ENCODE data around the gene PDE3B.
"Not testable (repeated sequence)": the region's sequence is repeated elsewhere in the genome, so short reads cannot be mapped to it uniquely, and the experiment has no call there.

Gene PDE3B

DNA sequence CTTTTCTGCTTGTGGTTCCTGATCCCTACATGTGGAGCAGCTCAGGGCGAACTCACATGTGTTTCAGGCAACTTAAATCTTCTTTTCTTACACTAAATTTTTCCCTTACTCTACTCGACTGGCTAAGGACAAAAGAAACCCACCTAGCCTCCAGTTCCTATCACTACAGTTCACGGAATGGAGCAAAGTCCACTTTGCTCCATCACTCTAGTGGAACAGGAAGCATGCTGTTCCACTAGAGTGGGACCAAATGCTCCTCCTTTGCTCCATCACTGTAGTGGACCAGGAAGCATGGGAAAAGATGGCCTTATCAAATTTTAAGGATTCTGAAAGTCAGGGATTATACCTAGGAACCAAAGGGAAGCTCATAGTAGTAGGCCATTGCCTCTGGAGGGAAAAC lies 36.1 kb downstream of the PDE3B start:
- DNase-seq: no peak

DNA sequence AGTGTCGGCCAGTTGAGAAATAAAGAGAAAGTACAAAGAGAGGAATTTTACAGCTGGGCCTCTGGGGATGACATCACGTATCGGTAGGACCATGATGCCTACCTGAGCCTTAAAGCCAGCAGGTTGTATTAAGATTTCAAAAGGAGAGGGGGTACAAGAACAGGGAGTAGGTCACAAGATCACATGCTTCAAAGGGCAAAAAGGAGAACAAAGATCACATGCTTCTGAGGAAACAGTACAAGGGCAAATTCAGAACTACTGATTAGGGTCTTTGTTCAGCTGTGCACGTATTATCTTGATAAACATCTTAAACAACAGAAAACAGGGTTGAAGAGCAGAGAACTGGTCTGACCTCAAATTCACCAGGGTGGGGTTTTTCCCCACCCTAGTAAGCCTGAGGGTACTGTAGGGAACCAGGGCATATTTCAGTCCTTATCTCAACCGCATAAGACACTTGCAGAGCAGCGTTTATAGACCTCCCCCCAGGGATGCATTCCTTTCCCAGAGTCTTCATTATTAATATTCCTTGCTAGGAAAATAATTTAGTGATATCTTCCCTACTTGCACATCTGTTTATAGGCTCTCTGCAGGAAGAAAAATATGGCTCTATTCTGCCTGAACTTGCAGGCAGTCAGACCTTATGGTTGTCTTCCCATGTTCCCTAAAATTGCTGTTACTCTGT lies 40.8 kb downstream of the PDE3B start:
- not testable (repeated sequence) for DNase-seq

DNA sequence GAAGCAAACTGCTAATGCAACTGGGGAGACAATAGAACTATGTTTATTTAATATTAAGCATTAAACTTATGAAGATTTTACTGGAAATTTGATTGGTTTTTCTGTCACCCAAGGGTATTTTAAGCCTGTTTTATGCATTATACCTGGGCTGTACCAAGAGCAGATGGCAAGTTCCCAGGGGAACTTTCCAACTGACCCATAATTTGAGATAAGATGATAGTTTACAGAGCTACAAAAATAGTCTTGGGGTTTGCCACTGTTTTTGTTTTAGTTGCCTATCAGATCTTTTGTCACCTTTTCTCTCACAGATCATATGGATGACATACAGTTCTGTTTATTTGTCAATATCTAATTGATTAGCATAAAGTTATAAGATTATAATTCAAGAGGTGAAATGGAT lies 43.9 kb downstream of the PDE3B start:
- no peak for DNase-seq

DNA sequence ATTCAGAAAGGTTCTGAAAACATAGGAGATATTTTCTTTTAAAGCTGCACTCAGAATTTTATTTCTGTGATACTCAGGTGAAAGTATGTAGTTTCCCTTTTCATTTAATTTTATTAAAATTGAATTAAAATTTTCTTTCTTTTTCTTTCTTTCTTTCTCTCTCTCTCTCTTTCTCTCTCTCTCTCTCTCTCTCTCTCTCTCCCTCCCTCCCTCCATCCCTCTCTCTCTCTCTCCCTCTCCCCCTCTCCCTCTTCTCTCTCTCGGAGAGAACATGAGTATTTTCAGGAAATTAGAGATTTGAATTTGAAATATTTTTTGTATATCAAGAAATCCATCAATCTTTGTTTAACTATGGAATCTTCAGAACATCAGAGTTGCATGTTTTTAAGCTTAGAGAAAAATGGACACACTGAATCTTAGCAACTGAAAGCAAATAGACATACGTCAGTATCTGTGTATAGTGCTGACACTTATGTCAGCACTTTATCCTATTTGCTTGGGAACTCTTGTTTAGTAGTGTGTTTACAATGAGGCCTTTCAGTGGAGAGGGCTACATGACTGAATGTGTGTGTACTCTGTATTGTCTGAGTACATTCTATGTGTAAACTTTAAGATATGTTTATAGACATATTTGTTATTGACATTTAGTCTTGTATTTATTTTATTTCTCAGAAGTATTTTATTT lies 44.5 kb downstream of the PDE3B start:
- DNase-seq: no peak

DNA sequence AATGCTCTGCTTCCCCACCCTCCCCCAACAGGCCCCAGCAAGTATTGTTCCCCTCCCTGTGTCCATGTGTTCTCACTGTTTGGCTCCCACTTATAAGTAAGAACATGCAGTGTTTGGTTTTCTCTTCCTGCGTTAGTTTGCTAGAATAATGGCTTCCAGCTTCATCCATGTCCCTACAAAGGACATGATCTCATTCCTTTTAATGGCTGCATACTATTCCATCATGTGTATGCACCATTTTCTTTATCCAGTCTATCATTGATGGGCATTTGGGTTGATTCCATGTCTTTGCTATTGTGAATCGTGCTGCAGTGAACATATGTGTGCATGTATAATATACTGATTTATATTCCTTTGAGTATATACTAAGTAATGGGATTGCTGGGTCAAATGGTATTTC lies 52.1 kb downstream of the PDE3B start:
- DNase-seq: not testable (repeated sequence)

DNA sequence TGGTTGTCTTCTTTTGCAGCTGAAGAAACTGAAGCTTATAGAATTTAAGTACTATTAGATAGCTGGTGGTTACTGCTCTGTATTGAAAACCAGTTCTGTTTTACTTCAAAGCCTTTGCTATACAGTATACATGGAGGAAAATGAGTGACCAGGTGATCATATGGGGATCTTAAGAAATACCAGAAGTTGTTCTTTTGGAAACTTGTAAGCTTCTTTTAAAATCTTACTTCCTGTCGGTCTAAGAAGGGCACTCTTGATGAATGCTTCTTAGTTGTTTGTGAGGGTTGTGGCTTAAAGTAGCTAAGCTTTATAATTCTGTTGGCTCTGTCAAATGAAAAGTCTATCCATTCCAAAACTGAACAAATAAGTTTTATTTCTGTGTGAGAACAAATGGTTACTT lies 55.2 kb downstream of the PDE3B start:
- DNase-seq: no peak

DNA sequence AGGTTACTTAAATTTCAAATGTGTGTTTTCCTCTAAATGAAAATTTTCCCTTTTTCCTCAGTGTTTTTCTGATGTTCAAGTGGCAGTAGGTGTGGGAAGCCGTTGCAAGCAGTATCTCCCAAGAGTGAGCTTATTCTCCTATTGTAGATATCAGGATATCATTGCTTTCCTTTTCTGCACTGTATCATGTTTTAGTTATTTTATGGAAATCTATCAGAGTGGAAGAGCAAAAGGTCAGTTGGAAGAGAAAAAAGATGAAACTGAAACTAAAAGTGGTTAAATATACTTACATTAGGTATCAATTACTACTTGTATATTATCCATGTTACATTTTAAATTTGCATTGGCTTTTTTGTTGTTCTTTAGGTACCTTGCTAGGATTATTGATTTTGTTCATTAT lies 57.0 kb downstream of the PDE3B start:
- no peak for DNase-seq

DNA sequence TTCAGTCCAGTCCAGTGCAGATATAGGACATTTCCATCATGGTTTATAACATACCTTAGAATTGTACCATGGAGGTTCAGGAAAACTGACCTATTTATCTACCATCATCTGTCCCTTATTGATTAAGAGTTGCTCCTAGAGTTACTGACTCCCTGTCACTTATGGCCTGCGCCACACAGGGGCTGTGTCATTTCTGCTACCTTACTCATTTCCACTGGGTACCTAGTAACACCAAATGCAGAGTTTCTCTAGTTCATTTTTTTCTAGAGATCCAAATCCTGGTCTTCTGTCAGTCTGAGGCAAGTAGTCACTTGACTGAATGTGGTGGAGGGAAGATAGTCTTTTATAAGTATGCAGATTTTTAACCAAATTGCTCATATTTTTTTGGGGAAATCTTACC lies 59.2 kb downstream of the PDE3B start:
- DNase-seq: no peak

DNA sequence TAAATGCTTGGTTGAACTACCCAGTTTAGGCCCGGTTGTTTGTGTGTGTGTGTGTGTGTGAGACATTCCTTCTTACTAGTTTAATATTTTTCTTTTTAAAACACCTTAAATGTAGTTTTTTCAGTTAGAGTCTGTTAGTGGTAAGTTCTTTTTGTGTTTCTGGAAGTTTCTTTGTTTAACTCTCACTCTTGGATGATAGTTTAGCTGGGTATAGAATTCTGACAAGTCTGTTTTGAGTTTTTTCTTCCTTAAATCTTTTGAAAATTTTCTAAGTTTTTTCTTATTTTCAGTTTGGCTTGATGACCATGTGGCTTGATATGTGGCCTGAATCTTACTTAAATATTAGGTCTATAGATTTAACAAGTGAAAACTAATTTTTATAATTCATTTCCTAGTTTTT lies 60.1 kb downstream of the PDE3B start:
- no peak for DNase-seq

DNA sequence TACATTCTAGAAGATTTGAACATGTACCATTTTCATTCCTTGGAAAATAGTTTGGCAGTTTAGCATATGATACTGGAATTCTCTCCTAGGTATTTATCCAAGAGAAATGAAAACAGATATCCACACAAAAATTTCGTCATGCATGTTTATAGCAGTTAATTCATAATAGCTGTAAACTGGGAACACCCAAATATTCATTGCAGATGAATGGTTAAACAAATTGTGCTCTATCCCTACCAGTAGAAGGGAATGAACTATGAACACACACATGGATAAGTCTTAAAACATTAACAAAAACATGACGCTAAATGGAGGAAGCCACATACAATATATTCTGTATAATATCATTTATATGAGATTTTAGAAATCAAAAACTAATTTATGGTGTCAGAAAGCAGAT lies 61.5 kb downstream of the PDE3B start:
- no peak for DNase-seq

DNA sequence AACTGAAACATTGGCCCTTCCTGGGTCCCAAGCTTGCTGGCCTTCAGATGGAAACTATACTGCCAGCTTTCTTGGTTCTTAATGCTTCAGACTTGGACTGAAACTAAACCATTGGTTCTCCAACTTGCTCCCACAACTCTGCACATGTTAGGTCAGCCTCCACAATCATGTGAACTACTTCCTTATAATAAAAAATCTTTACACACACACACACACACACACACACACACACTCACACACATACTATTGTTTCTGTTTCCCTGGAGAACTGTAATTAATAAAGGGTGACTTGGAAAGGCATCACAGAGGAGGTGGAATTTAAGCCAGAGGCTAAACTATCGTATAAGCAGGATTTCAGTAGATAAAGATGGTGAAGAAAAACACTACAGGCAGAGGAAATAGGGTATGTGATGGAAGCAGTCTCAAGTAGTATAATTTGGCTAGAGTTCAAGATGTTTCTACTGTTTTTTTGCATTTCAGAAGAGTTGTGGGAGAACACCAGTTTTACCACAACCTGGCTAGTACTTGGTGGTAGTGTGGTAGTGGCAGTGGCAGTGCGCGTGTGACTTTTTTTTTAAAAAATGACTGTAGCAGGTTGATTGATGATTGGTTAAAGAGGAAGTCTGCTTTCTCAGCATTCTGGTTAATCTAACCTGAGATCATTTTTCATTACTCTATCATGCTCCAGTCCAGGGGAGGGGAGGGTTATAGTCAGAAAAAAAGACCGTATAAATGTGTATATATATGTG lies 70.1 kb downstream of the PDE3B start:
- peak; percentile 33 for DNase-seq

DNA sequence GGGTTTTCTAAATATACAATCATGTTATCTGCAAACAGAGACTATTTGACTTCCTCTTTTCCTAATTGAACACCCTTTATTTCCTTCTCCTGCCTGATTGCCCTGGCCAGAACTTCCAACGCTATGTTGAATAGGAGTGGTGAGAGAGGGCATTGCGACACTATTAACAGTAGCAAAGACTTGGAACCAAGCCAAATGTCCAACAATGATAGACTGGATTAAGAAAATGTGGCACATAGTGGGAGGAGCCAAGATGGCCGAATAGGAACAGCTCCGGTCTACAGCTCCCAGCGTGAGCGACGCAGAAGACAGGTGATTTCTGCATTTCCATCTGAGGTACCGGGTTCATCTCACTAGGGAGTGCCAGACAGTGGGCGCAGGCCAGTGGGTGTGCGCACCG lies 72.1 kb downstream of the PDE3B start:
- DNase-seq: not testable (repeated sequence)

DNA sequence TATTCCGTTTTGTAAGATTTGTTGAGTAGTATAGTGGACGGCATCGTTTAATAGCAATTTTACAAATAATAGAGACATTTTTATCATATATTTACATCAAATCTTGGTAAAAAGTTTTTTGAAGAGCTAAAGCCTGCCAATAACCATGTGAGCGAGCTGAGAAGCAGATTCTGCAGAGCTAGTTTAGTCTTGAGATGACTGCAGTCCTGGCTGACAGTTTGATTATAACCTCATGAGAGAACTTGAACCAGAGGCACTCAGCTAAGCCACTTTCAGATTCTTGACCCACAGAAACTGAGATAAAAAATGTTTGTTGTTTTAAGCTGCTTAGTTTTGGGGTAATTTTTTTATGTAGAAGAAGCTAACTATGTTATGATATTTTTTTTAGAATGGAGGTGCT lies 78.9 kb downstream of the PDE3B start:
- DNase-seq: no peak

DNA sequence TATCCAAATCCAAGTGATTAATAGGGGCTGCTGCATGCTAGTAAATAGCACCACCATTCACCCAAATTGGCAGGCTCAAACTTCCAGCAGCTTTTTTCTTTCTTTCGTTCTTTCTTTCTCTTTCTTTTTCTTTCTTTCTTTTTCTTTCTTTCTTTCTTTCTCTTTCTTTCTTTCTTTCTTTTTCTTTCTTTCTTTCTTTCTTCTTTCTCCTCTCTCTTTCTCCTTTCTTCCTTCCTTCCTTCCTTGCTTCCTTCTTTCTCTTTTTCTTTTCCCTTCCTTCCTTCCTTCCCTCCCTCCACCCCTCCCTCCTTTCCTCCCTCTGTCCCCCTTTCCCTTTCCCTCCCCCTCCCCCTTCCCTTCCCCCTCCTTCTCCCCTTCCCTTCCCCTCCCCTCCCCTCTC lies 81.5 kb downstream of the PDE3B start:
- DNase-seq: no peak

DNA sequence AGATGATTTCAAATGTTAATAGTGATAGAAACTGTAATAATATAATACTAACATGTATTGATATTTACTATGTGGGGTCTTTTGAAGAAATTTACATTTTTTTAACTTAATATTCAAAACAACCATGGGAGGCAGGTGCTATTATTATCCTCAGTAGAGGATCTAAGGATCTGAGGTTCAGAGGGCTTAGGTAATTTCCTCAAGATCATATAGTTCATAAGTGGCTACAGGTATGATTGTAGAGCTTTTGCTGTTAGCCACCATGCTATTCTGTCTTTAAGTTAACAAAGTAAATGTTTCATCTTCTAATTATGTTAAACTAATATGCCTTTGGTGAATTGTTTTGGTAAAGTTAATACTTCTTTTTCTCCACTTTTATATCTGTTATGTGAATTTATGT lies 83.6 kb downstream of the PDE3B start:
- no peak for DNase-seq

DNA sequence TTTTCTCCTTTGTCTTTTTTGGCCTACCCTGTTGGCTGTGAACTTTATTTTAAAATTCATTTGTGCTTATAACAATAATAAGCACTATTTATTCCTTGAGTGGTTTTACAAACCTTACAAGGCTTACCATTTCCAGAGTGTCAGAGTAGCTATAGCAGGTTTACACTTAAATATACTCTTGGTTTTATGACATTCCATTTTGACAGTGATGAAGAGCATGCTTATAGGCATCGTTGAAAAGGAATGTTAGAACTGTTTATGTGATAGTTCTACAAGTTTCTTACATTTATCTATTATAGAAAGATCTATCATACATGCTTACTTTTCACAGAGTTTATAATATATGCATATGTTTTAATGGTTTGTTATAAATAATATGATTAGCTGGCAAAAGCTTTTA lies 84.1 kb downstream of the PDE3B start:
- no peak for DNase-seq

DNA sequence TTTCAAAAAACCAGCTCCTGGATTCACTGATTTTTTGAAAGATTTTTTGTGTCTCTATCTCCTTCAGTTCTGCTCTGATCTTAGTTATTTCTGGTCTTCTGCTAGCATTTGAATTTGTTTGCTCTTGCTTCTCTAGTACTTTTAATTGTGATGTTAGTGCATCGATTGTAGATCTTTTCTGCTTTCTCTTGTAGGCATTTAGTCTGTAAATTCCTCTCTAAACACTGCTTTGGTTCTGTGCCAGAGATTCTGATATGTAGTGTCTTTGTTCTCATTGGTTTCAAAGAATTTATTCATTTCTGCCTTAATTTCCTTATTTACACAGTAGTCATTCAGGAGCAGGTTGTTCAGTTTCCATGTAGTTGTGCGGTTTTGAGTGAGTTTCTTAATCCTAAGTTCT lies 96.9 kb downstream of the PDE3B start:
- not testable (repeated sequence) for DNase-seq

DNA sequence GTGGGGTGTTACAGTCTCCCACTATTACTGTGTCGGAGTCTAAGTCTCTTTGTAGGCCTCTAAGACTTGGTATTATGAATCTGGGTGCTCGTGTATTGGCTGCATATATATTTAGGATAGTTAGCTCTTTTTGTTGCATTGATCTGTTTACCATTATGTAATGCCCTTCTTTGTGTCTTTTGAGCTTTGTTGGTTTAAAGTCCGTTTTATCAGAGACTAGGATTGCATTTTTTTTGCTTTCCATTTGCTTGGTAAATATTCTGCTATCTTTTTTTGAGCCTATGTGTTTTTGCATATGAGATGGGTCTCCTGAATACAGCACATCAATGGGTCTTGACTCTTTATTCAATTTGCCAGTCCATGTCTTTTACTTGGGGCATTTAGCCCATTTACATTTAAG lies 97.6 kb downstream of the PDE3B start:
- DNase-seq: no peak

DNA sequence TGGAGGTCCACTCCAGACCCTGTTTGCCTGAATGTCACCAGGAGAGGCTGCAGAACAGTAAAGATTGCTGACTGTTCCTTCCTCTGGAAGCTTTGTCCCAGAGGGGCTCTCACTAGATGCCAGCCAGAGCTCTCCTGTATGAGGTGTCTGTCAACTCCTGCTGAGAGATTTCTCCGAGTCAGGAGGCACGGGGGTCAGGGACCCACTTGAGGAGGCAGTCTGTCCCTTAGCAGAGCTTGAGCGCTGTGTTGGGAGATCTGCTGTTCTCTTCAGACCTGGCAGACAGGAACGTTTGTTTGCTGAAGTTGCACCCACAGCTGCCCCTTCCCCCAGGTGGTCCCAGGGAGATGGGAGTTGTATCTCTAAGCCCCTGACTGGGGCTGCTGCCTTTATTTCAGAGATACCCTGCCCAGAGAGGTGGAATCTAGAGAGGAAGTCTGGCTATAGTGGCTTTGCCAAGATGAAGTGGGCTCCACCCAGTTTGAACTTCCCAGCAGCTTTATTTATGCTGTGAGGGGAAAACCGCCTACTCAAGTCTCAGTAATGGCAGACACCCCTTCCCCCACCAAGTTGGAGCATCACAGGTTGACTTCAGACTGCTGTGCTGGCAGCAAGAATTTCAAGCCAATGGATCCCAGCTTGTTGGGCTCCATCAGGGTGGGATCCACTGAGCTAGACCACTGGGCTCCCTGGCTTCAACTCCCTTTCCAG lies 99.4 kb downstream of the PDE3B start:
- DNase-seq: no peak

DNA sequence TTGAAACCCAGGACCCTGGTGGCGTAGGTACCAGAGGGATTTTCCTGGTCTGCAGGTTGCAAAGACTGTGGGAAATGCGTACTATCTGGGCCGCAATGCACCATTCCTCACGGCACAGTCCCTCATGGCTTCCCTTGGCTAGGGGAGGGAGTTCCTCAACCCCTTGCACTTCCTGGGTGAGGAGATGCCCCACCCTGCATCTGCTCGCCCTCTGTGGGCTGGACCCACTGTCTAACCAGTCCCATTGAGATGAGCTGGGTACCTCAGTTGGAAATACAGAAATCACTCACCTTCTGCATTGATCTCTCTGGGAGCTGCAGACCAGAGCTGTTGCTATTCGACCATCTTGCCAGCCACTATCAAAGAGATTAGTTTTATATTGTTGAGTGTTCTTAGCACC lies 100.1 kb downstream of the PDE3B start:
- not testable (repeated sequence) for DNase-seq

DNA sequence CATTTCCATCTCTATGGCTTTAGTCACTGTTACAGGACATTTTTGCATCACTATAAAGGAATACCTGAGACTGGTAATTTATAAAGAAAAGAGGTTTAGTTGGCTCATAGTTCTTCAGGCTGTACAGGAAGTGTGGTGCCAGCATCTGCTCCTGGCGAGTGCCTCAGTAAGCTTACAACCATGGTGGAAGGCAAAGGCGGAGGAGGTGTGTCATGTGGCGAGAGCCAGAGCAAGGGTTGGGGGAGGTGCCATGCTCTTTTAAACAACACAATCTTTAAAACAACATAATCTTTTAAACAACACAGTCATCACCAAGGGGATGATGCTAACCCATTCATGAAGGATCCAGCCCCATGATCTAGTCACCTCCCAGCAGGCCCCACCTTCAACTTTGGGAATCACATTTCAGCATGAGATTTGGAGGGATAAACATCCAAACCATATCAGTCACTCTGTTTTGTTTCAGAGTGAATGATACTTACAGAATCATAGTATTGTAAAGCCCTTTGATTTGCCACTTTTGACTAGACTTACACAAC lies 103.3 kb downstream of the PDE3B start:
- DNase-seq: no peak

DNA sequence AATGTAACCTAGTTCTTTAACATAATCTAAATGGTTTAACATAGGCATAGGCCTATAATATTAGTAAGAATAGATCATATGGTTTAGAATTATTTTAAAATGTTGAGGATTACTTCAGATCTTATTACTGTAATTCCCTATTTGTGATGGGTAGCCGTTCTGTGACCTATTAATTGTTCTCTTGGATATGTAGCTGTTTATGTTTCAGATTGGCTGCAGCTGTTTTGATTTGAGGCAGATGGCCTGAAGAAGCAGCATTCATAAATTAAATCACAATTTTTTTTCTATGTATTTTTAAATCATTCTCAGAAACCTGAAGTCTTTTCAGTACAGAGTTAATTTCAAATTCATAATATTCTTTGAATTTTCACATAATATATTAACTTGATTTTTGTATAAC lies 104.5 kb downstream of the PDE3B start:
- no peak for DNase-seq

DNA sequence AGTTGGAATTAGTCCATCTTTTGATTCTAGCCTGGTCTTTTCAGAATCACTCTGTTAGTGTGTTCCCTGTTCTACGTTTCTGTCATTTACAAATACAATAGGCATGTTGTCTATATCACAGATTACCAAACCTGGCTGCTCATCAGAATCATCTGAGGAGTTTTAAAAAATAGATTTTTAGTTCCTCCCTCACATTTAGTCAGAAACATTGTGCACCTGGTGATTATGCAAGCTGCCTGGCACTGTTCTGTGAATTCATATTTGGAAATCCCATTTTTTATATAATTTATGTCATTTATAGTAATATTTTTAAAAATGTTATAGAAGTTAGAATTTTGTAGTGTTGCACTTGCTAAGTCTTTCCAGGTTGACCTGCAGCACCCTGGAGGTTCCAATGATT lies 107.3 kb downstream of the PDE3B start:
- DNase-seq: no peak

Data from CD4-positive, alpha-beta T cell treated with Interferon gamma for 1 hour (primary cell).